Right cardiac atrium (tissue), 5 donors: ENCODE data around the gene TMEM132E. TPM values are rescaled to one million over a fixed set of nuclear protein-coding genes. Genes with fewer than 3 reads are reported as not detected.

Source experiments
- ATAC-seq, 2 donors: fragments of 200-7000 bp; cut with Tn5 transposase; one replicate each; pipeline versions ENCODE4 v1.8.0 to v1.9.1; 2020; ENCODE audit warnings: moderate library complexity in 2 of 2, mild to moderate bottlenecking in 1 of 2
- DNase-seq, 3 donors: peaks; one replicate each; pipeline ENCODE4 v3.0.0-alpha.2; 2020
- H3K27ac ChIP-seq: one replicate; pipeline ENCODE4 v1.5.1; 2013; ENCODE audit warnings: mild to moderate bottlenecking, low read length, control low read depth, moderate library complexity
- H3K27me3 ChIP-seq: one replicate; pipeline ENCODE4 v1.6.1; 2013; ENCODE audit not compliant: control insufficient read depth, insufficient read depth
- H3K4me1 ChIP-seq: one replicate; pipeline ENCODE4 v1.6.1; 2013; ENCODE audit warnings: low read length; ENCODE audit not compliant: control insufficient read depth, insufficient read depth
- H3K4me3 ChIP-seq: one replicate; pipeline ENCODE4 v1.5.1; 2013; ENCODE audit warnings: low read length, control low read depth
- H3K9me3 ChIP-seq: one replicate; pipeline ENCODE4 v1.6.1; 2013; ENCODE audit warnings: low read length; ENCODE audit not compliant: control insufficient read depth
- WGBS: extraction: QIAGEN DNeasy Blood & Tissue Kit; methylation state at CpG from one replicate; pipeline ENCODE4 v1.1.7; 2013; 5-methylcytosine and 5-hydroxymethylcytosine counted together
- intact Hi-C, 4 donors: fragments of 100-400 bp; cut with DNase I; formaldehyde crosslinking; loops; one replicate each; pipeline versions ENCODE4 v1.11.0 to v1.14.0; 2022 to 2023
- polyA plus RNA-seq: library from polyadenylated mRNA; stranded (reverse); fragments of 200-250 nt; gene quantifications from one replicate; pipeline ENCODE4 v1.2.3, GENCODE V29; 2013
- total RNA-seq, 4 donors: library from RNA; stranded (reverse); fragmentation: NEBNext Ultra II Directional; extraction: Animal tissue kit (Norgen Biotek cat#: 25700); gene quantifications; one replicate each; pipeline ENCODE4 v1.2.1, GENCODE V29; 2021
- donor health status: healthy with polysubstance abuse.
- donor health status: DM: no; HTN: yes; CAD: no.
- donor health status: DM: no; HTN: no; CAD: no.
- donor health status: DM: no; HTN: yes; CAD: no; lungs with severe emphysema.
- donor health status: DM: yes; HTN: yes; CAD: no.

Gene TMEM132E
- total and polyA plus RNA-seq, 5 donors: 0.06 to 0.35 (median 0.16) TPM

GRCh38 chr17:34637041-34637547 lies 57.7 kb downstream of the TMEM132E start:
- no peaks in the 10 kb centered on the region for H3K9me3 ChIP-seq
- intact Hi-C loops: loop anchor here (5.0 to 10.0 kb wide), 4 partner anchors 90 to 215 kb away; no protein-coding TSS in a partner anchor
- ATAC-seq (no peak), DNase-seq (no peak)
- no peak overlapping the region for H3K27ac ChIP-seq
- H3K4me3 ChIP-seq: no peak overlapping the region
- no peaks in the 10 kb centered on the region for H3K27me3 ChIP-seq
- 56% methylated on average over 20 of the region's 20 CpGs for WGBS
- H3K4me1 ChIP-seq: no peaks in the 10 kb centered on the region

GRCh38 chr17:34637548-34638525 lies 58.5 kb downstream of the TMEM132E start:
- peak overlapping the region; percentile 14 for H3K4me3 ChIP-seq
- WGBS: 24% methylated on average over 73 of the region's 73 CpGs

GRCh38 chr17:34638526-34639260 lies 59.3 kb downstream of the TMEM132E start:
- ATAC-seq: no peak
- Histone ChIP-seq H3K27me3 (no peaks in the 10 kb centered on the region), H3K27ac (no peak overlapping the region), H3K4me1 (no peaks in the 10 kb centered on the region), H3K9me3 (no peaks in the 10 kb centered on the region), H3K4me3 (no peak overlapping the region)
- DNase-seq: no peak
- intact Hi-C loops: loop anchor here (5.0 to 10.0 kb wide), 4 partner anchors 91 to 216 kb away; no protein-coding TSS in a partner anchor
- 51% methylated on average over 17 of the region's 17 CpGs for WGBS

More at GRCh38 chr17:34637548-34638525, 58.5 kb downstream of the TMEM132E start:
- DNase-seq (peak; percentile 79 to 91 (median 89)), ATAC-seq (peak; percentile 90 to 94)
- H3K27ac ChIP-seq: no peak overlapping the region
- H3K4me1 ChIP-seq: no peaks in the 10 kb centered on the region
- intact Hi-C loops: loop anchor here (5.0 to 10.0 kb wide), 4 partner anchors 91 to 216 kb away; no protein-coding TSS in a partner anchor
- H3K27me3 ChIP-seq: no peaks in the 10 kb centered on the region
- H3K9me3 ChIP-seq: no peaks in the 10 kb centered on the region

- no peaks in the 10 kb centered on the region for H3K4me1 ChIP-seq
- H3K9me3 ChIP-seq: no peaks in the 10 kb centered on the region
- no peak overlapping the region for H3K4me3 ChIP-seq
- ATAC-seq: no peak
- no peaks in the 10 kb centered on the region for H3K27me3 ChIP-seq
- DNase-seq: no peak
- intact Hi-C loops: loop anchor here (5.0 to 10.0 kb wide), 5 partner anchors 65 to 218 kb away; no protein-coding TSS in a partner anchor
- H3K27ac ChIP-seq: no peak overlapping the region
- 82% methylated on average over 6 of the region's 6 CpGs for WGBS
Measured at GRCh38 chr17:34639706-34640425, 60.5 kb downstream of the TMEM132E start.

- H3K27ac ChIP-seq: no peak overlapping the region
- no peak overlapping the region for H3K4me3 ChIP-seq
- no peak for DNase-seq
- WGBS: 64% methylated on average over 7 of the region's 7 CpGs
- no peaks in the 10 kb centered on the region for H3K27me3 ChIP-seq
- H3K9me3 ChIP-seq: no peaks in the 10 kb centered on the region
- intact Hi-C loops: loop anchor here in 2 of 4 donors (10.0 kb wide), 2 partner anchors 63 to 97 kb away; no protein-coding TSS in a partner anchor
- no peak for ATAC-seq
- no peaks in the 10 kb centered on the region for H3K4me1 ChIP-seq
Measured at GRCh38 chr17:34641368-34641767, 62.0 kb downstream of the TMEM132E start.

- ATAC-seq (no peak), DNase-seq (no peak)
- no peak overlapping the region for H3K4me3 ChIP-seq
- WGBS: 66% methylated on average over 3 of the region's 3 CpGs
- H3K4me1 ChIP-seq: no peaks in the 10 kb centered on the region
- no peak overlapping the region for H3K27ac ChIP-seq
- no peaks in the 10 kb centered on the region for H3K27me3 ChIP-seq
- intact Hi-C loops: loop anchor here in 2 of 4 donors (10.0 kb wide), 2 partner anchors 60 to 100 kb away; no protein-coding TSS in a partner anchor
- H3K9me3 ChIP-seq: no peaks in the 10 kb centered on the region
Measured at GRCh38 chr17:34644941-34645550, 65.7 kb downstream of the TMEM132E start.

GRCh38 chr17:34645594-34645993 lies 66.2 kb downstream of the TMEM132E start:
- DNase-seq (no peak), ATAC-seq (no peak)
- intact Hi-C loops: loop anchor here in 2 of 4 donors (10.0 kb wide), 2 partner anchors 59 to 101 kb away; no protein-coding TSS in a partner anchor
- H3K9me3 ChIP-seq: no peaks in the 10 kb centered on the region
- no peaks in the 10 kb centered on the region for H3K4me1 ChIP-seq
- no peak overlapping the region for H3K27ac ChIP-seq
- WGBS: 18% methylated on average over 3 of the region's 3 CpGs
- H3K27me3 ChIP-seq: no peaks in the 10 kb centered on the region
- H3K4me3 ChIP-seq: no peak overlapping the region

GRCh38 chr17:34647511-34647910 lies 68.1 kb downstream of the TMEM132E start:
- 86% methylated on average over 3 of the region's 3 CpGs for WGBS
- Histone ChIP-seq H3K4me3 (no peak overlapping the region), H3K4me1 (no peaks in the 10 kb centered on the region), H3K27me3 (no peaks in the 10 kb centered on the region), H3K27ac (no peak overlapping the region), H3K9me3 (no peaks in the 10 kb centered on the region)
- DNase-seq (no peak), ATAC-seq (no peak)
- intact Hi-C loops: loop anchor here in 2 of 4 donors (10.0 kb wide), 2 partner anchors 57 to 103 kb away; no protein-coding TSS in a partner anchor

GRCh38 chr17:34650051-34650750 lies 70.8 kb downstream of the TMEM132E start:
- Histone ChIP-seq H3K27me3 (no peaks in the 10 kb centered on the region), H3K4me1 (peaks cover 2% of the 10 kb centered on the region), H3K27ac (no peak overlapping the region), H3K9me3 (no peaks in the 10 kb centered on the region), H3K4me3 (no peak overlapping the region)
- no peak for ATAC-seq
- intact Hi-C loops: no loop called here
- DNase-seq: no peak
- 64% methylated on average over 5 of the region's 5 CpGs for WGBS
